MM.1S (cell line): Measurements from ENCODE around the gene SIN3A.
"Not testable (repeated sequence)": the region's sequence is repeated elsewhere in the genome, so short reads cannot be mapped to it uniquely, and the experiment has no call there.

Experiments
- CTCF ChIP-seq: fragments of 300-600 bp; sonication (generic); IDR thresholded peaks from 2 replicates; pipeline ENCODE4 v1.5.1; 2016; ENCODE audit warnings: antibody characterized with exemption, low read length, mixed read lengths
- EZH2 ChIP-seq: fragments of 300-600 bp; sonication (generic); optimal IDR thresholded peaks from 2 replicates; pipeline ENCODE3; 2017; ENCODE audit warnings: low read depth, mild to moderate bottlenecking, antibody characterized with exemption, low read length, mixed read lengths

- TF ChIP-seq CTCF, EZH2: not testable (repeated sequence)
These were observed 102.2 kb downstream of the SIN3A start for GRCh38 chr15:75349351-75349669.
